ENCODE measurements around the gene SH3YL1. TPM values are rescaled to one million over a fixed set of nuclear protein-coding genes. Genes with fewer than 3 reads are reported as not detected.
A peak's percentile ranks its signal among the peaks of the same experiment; 100 is the strongest.

SH3YL1 gene
- total and polyA plus RNA-seq, 2 donors from 2014 or later: 57.3 to 111 TPM

- no peak overlapping the region for H3K9ac ChIP-seq (ENCODE audit: low read length in 3 of 3)
- DNase-seq (no peak), FAIRE-seq (no peak)
- intact Hi-C loops (cut with DNase I): no loop called here
- no peak overlapping the region for H3K27ac ChIP-seq (ENCODE audit: low read depth in 2 of 2, low read length in 2 of 2)
- H3K27me3 ChIP-seq (ENCODE audit: control insufficient read depth, insufficient read depth, low read length): no peaks in the 10 kb centered on the region
- no peaks in the 10 kb centered on the region for H3K4me1 ChIP-seq (ENCODE audit: control insufficient read depth in 2 of 3, insufficient read depth in 2 of 3, low read depth in 1 of 3, low read length in 3 of 3)
- H3K36me3 ChIP-seq (ENCODE audit: control insufficient read depth in 2 of 3, insufficient read depth in 3 of 3, low read length in 3 of 3): no peaks in the 10 kb centered on the region
- H3K4me3 ChIP-seq (ENCODE audit: low read length in 3 of 3): no peak overlapping the region
- H3K9me3 ChIP-seq (ENCODE audit: control insufficient read depth in 2 of 3, insufficient read depth in 1 of 3, low read length in 3 of 3): no peaks in the 10 kb centered on the region
- no peak for TF ChIP-seq CTCF (IDR thresholded peaks at IDR 0.05; ENCODE audit: borderline replicate concordance, extremely low read depth, insufficient read depth)
Measured at GRCh38 chr2:296354-296753, 32.5 kb upstream of the SH3YL1 start.

- no peak overlapping the region for H3K4me3 ChIP-seq (ENCODE audit: low read length in 3 of 3)
- no peaks in the 10 kb centered on the region for H3K36me3 ChIP-seq (ENCODE audit: control insufficient read depth in 2 of 3, insufficient read depth in 3 of 3, low read length in 3 of 3)
- DNase-seq: peak in 2 of 5 donors; percentile 51 to 63
- intact Hi-C loops (cut with DNase I): no loop called here
- H3K27ac ChIP-seq (ENCODE audit: low read depth in 2 of 2, low read length in 2 of 2): no peak overlapping the region
- no peaks in the 10 kb centered on the region for H3K9me3 ChIP-seq (ENCODE audit: control insufficient read depth in 2 of 3, insufficient read depth in 1 of 3, low read length in 3 of 3)
- H3K4me1 ChIP-seq (ENCODE audit: control insufficient read depth in 2 of 3, insufficient read depth in 2 of 3, low read depth in 1 of 3, low read length in 3 of 3): no peaks in the 10 kb centered on the region
- H3K27me3 ChIP-seq (ENCODE audit: control insufficient read depth, insufficient read depth, low read length): no peaks in the 10 kb centered on the region
- no peak for FAIRE-seq
- H3K9ac ChIP-seq (ENCODE audit: low read length in 3 of 3): no peak overlapping the region
- no peak for TF ChIP-seq CTCF (IDR thresholded peaks at IDR 0.05; ENCODE audit: borderline replicate concordance, extremely low read depth, insufficient read depth)
Measured at GRCh38 chr2:295090-295489, 31.3 kb upstream of the SH3YL1 start.

- H3K36me3 ChIP-seq (ENCODE audit: control insufficient read depth in 2 of 3, insufficient read depth in 3 of 3, low read length in 3 of 3): no peaks in the 10 kb centered on the region
- FAIRE-seq (peak; percentile 90), DNase-seq (peak; percentile 83 to 92 (median 87))
- intact Hi-C loops (cut with DNase I): no loop called here
- peak overlapping the region in 1 of 3 donors; percentile 55 for H3K9ac ChIP-seq (ENCODE audit: low read length in 3 of 3)
- H3K9me3 ChIP-seq (ENCODE audit: control insufficient read depth in 2 of 3, insufficient read depth in 1 of 3, low read length in 3 of 3): no peaks in the 10 kb centered on the region
- TF ChIP-seq CTCF (IDR thresholded peaks at IDR 0.05; ENCODE audit: borderline replicate concordance, extremely low read depth, insufficient read depth): peak; percentile 77
- H3K4me1 ChIP-seq (ENCODE audit: control insufficient read depth in 2 of 3, insufficient read depth in 2 of 3, low read depth in 1 of 3, low read length in 3 of 3): peaks cover 0 to 7% (median 0%) of the 10 kb centered on the region in 3 donors
- peak overlapping the region; percentile 47 to 73 (median 51) for H3K4me3 ChIP-seq (ENCODE audit: low read length in 3 of 3)
- H3K27ac ChIP-seq (ENCODE audit: low read depth in 2 of 2, low read length in 2 of 2): peak overlapping the region in 1 of 2 donors; percentile 23
- H3K27me3 ChIP-seq (ENCODE audit: control insufficient read depth, insufficient read depth, low read length): peaks cover 6% of the 10 kb centered on the region
Measured at GRCh38 chr2:290090-290722, 26.4 kb upstream of the SH3YL1 start.

Data from kidney (tissue), 14 donors.